Neural cell (in vitro differentiated cells): ENCODE results near the gene ROR2. TPM values are rescaled to one million over a fixed set of nuclear protein-coding genes. Genes with fewer than 3 reads are reported as not detected.

Experiments
- H2AFZ ChIP-seq: fragments of 200-600, 300-800 bp; sonication (generic), shearing (Covaris generic); 2 replicates; pipeline ENCODE4 v1.6.0; 2014; ENCODE audit warnings: low read depth, mild to moderate bottlenecking, antibody characterized with exemption, low read length, moderate library complexity
- H3F3A ChIP-seq: fragments of 200-600 bp; shearing (Covaris generic); 2 replicates; pipeline ENCODE4 v1.6.1; 2016; ENCODE audit warnings: mild to moderate bottlenecking, moderate library complexity, mixed read lengths, antibody characterized with exemption, low read length; ENCODE audit not compliant: insufficient read depth, poor library complexity, severe bottlenecking
- H3K27ac ChIP-seq: fragments of 200-600, 300-800 bp; sonication (generic), shearing (Covaris generic); 2 replicates; pipeline ENCODE4 v1.5.1; 2014; ENCODE audit warnings: mild to moderate bottlenecking, low read length, moderate library complexity
- H3K27me3 ChIP-seq: fragments of 300-800, 200-600 bp; sonication (generic), shearing (Covaris generic); 2 replicates; pipeline ENCODE4 v1.6.0; 2014; ENCODE audit warnings: mild to moderate bottlenecking, low read depth, low read length, moderate library complexity; ENCODE audit not compliant: insufficient read depth
- H3K36me3 ChIP-seq: fragments of 300-800, 200-600 bp; sonication (generic), shearing (Covaris generic); 2 replicates; pipeline ENCODE4 v1.5.1; 2014; ENCODE audit warnings: mild to moderate bottlenecking, antibody characterized with exemption, low read length, moderate library complexity; ENCODE audit not compliant: insufficient read depth
- H3K4me2 ChIP-seq: fragments of 300-800, 200-600 bp; sonication (generic), shearing (Covaris generic); 2 replicates; pipeline ENCODE4 v1.6.0; 2014; ENCODE audit warnings: mild to moderate bottlenecking, low read length
- H3K4me3 ChIP-seq: fragments of 300-800, 200-600 bp; sonication (generic), shearing (Covaris generic); 2 replicates; pipeline ENCODE4 v1.5.1; 2014; ENCODE audit warnings: mild to moderate bottlenecking, low read length, moderate library complexity
- H3K79me2 ChIP-seq: fragments of 200-600 bp; shearing (Covaris generic); replicated peaks from 2 replicates; pipeline ENCODE4 v1.6.0; 2014; ENCODE audit warnings: mild to moderate bottlenecking, low read length, moderate library complexity; ENCODE audit not compliant: insufficient read depth
- H3K9ac ChIP-seq: fragments of 300-800, 200-600 bp; sonication (generic), shearing (Covaris generic); 2 replicates; pipeline ENCODE4 v1.6.1; 2016; ENCODE audit warnings: mild to moderate bottlenecking, low read length, mixed read lengths
- H3K9me2 ChIP-seq: fragments of 200-600 bp; shearing (Covaris generic); 2 replicates; pipeline ENCODE4 v1.6.1; 2016; ENCODE audit warnings: mild to moderate bottlenecking, low read length, mixed read lengths; ENCODE audit not compliant: insufficient read depth
- H3K9me3 ChIP-seq: fragments of 200-600, 300-800 bp; sonication (generic), shearing (Covaris generic); 2 replicates; pipeline ENCODE4 v1.6.1; 2016; ENCODE audit warnings: mild to moderate bottlenecking, mixed run types, low read length, moderate library complexity, mixed read lengths
- H4K20me1 ChIP-seq: fragments of 200-600 bp; shearing (Covaris generic); 2 replicates; pipeline ENCODE4 v1.6.1; 2016; ENCODE audit warnings: mild to moderate bottlenecking, mixed run types; ENCODE audit not compliant: insufficient read depth
- CTCF ChIP-seq: fragments of 450-650 bp; IDR thresholded peaks from 2 replicates; pipeline ENCODE4 v1.5.1; 2014; ENCODE audit warnings: antibody characterized with exemption, mild to moderate bottlenecking, moderate library complexity; ENCODE audit not compliant: poor library complexity, severe bottlenecking
- EP300 ChIP-seq: fragments of 450-650 bp; conservative IDR thresholded peaks from 2 replicates; pipeline ENCODE4 v1.6.1; 2014; ENCODE audit warnings: antibody characterized with exemption, mild to moderate bottlenecking, moderate library complexity; ENCODE audit not compliant: poor library complexity, severe bottlenecking
- EZH2 ChIP-seq: fragments of 200-600, 300-800 bp; shearing (Covaris generic), sonication (generic); IDR thresholded peaks from 2 replicates; pipeline ENCODE4 v1.6.1; 2014; ENCODE audit warnings: antibody characterized with exemption, low read length, borderline replicate concordance, mild to moderate bottlenecking; ENCODE audit not compliant: insufficient read depth, poor library complexity, severe bottlenecking
- MXI1 ChIP-seq: fragments of 450-650 bp; conservative IDR thresholded peaks from 2 replicates; pipeline ENCODE4 v1.6.1; 2014; ENCODE audit warnings: antibody characterized with exemption, mild to moderate bottlenecking; ENCODE audit not compliant: poor library complexity, severe bottlenecking
- POLR2AphosphoS5 ChIP-seq: IDR thresholded peaks from 2 replicates; pipeline ENCODE4 v1.6.1; 2012
- RAD21 ChIP-seq: fragments of 450-650 bp; conservative IDR thresholded peaks from 2 replicates; pipeline ENCODE4 v1.6.1; 2014; ENCODE audit warnings: antibody characterized with exemption, mild to moderate bottlenecking, moderate library complexity
- REST ChIP-seq: IDR thresholded peaks from 2 replicates; pipeline ENCODE4 v1.6.1; 2012; ENCODE audit warnings: borderline replicate concordance
- SMC3 ChIP-seq: fragments of 450-650 bp; conservative IDR thresholded peaks from 2 replicates; pipeline ENCODE4 v1.6.1; 2014; ENCODE audit warnings: antibody characterized with exemption, mild to moderate bottlenecking, moderate library complexity; ENCODE audit not compliant: poor library complexity
- TAF1 ChIP-seq: IDR thresholded peaks from 2 replicates; pipeline ENCODE4 v1.6.1; 2012; ENCODE audit warnings: low read depth
- polyA plus RNA-seq: library from polyadenylated mRNA; depleted of rRNA; stranded (reverse); fragments of >200 nt; gene quantifications from 2 replicates; pipeline ENCODE4 v1.2.3, GENCODE V29; 2014

ROR2 gene
- polyA plus RNA-seq, 1 donor from 2014 or later: 0.33 TPM

- Histone ChIP-seq H3F3A (no peaks in the 10 kb centered on the region), H3K4me2 (no peak overlapping the region)
These were observed 387.6 kb downstream of the ROR2 start for GRCh38 chr9:91562416-91562815.

GRCh38 chr9:91560301-91560700 lies 389.7 kb downstream of the ROR2 start:
- Histone ChIP-seq H3K27me3 (no peaks in the 10 kb centered on the region), H3K36me3 (no peaks in the 10 kb centered on the region), H3K79me2 (no peaks in the 10 kb centered on the region), H3K27ac (no peak overlapping the region), H3K4me3 (no peak overlapping the region), H3K9me3 (no peaks in the 10 kb centered on the region), H2AFZ (no peak overlapping the region), H3F3A (no peaks in the 10 kb centered on the region), H4K20me1 (no peaks in the 10 kb centered on the region), H3K4me2 (no peak overlapping the region), H3K9me2 (no peaks in the 10 kb centered on the region), H3K9ac (no peak overlapping the region)
- TF ChIP-seq POLR2AphosphoS5 (no peak), RAD21 (no peak), TAF1 (no peak), EP300 (no peak), REST (no peak), CTCF (no peak), SMC3 (no peak)

More at GRCh38 chr9:91562416-91562815, 387.6 kb downstream of the ROR2 start:
- Histone ChIP-seq H3K79me2 (no peaks in the 10 kb centered on the region), H3K36me3 (no peaks in the 10 kb centered on the region), H2AFZ (no peak overlapping the region), H3K4me3 (no peak overlapping the region), H3K27ac (no peak overlapping the region), H3K27me3 (no peaks in the 10 kb centered on the region), H3K9me2 (no peaks in the 10 kb centered on the region), H3K9me3 (no peaks in the 10 kb centered on the region), H4K20me1 (no peaks in the 10 kb centered on the region), H3K9ac (no peak overlapping the region)
- TF ChIP-seq REST (no peak), POLR2AphosphoS5 (no peak), EP300 (no peak), MXI1 (no peak), RAD21 (no peak), CTCF (no peak), EZH2 (no peak), TAF1 (no peak), SMC3 (no peak)
